NCI-H2107 treated with DMSO at 0.1 percent for 48 hours (cell line): ENCODE results near the gene SINHCAF.
"Not testable (repeated sequence)": the region's sequence is repeated elsewhere in the genome, so short reads cannot be mapped to it uniquely, and the experiment has no call there.

ENCODE experiments used
- DNase-seq: peaks from one replicate; lab custom pipeline; 2025; ENCODE audit not compliant: unreplicated experiment; lab: John Stamatoyannopoulos, UW

SINHCAF gene

GRCh38 chr12:31309279-31309678, 16.7 kb downstream of the SINHCAF start:
- DNase-seq = no peak

- no peak for DNase-seq
Measured at GRCh38 chr12:31308116-31308515, 17.8 kb downstream of the SINHCAF start.

- no peak for DNase-seq
Measured at GRCh38 chr12:31306866-31307265, 19.1 kb downstream of the SINHCAF start.

- DNase-seq = no peak
Measured at GRCh38 chr12:31303466-31303865, 22.5 kb downstream of the SINHCAF start.

GRCh38 chr12:31301311-31301710, 24.6 kb downstream of the SINHCAF start:
- no peak for DNase-seq

- DNase-seq = no peak
Measured at GRCh38 chr12:31300783-31301182, 25.2 kb downstream of the SINHCAF start.

- DNase-seq = no peak
Measured at GRCh38 chr12:31300341-31300740, 25.6 kb downstream of the SINHCAF start.

- no peak for DNase-seq
Measured at GRCh38 chr12:31298922-31299321, 27.0 kb downstream of the SINHCAF start.

GRCh38 chr12:31298515-31298910, 27.4 kb downstream of the SINHCAF start:
- no peak for DNase-seq

GRCh38 chr12:31297572-31298514, 28.1 kb downstream of the SINHCAF start:
- no peak for DNase-seq

- DNase-seq = no peak
Measured at GRCh38 chr12:31289441-31289840, 36.5 kb downstream of the SINHCAF start.

- no peak for DNase-seq
Measured at GRCh38 chr12:31288381-31288780, 37.6 kb downstream of the SINHCAF start.

GRCh38 chr12:31280183-31280582, 45.8 kb downstream of the SINHCAF start:
- no peak for DNase-seq

- DNase-seq = no peak
Measured at GRCh38 chr12:31279390-31279924, 46.5 kb downstream of the SINHCAF start.

- DNase-seq = no peak
Measured at GRCh38 chr12:31278832-31279231, 47.1 kb downstream of the SINHCAF start.

- no peak for DNase-seq
Measured at GRCh38 chr12:31278424-31278823, 47.5 kb downstream of the SINHCAF start.

GRCh38 chr12:31277081-31277480, 48.9 kb downstream of the SINHCAF start:
- no peak for DNase-seq

- DNase-seq = no peak
Measured at GRCh38 chr12:31275491-31275890, 50.5 kb downstream of the SINHCAF start.

- no peak for DNase-seq
Measured at GRCh38 chr12:31274520-31275300, 51.2 kb downstream of the SINHCAF start.

- not testable (repeated sequence) for DNase-seq
Measured at GRCh38 chr12:31273794-31274193, 52.2 kb downstream of the SINHCAF start.

GRCh38 chr12:31272607-31273225, 53.2 kb downstream of the SINHCAF start:
- no peak for DNase-seq
